ENCODE measurements around the gene LAMTOR4.

Gene LAMTOR4

DNA sequence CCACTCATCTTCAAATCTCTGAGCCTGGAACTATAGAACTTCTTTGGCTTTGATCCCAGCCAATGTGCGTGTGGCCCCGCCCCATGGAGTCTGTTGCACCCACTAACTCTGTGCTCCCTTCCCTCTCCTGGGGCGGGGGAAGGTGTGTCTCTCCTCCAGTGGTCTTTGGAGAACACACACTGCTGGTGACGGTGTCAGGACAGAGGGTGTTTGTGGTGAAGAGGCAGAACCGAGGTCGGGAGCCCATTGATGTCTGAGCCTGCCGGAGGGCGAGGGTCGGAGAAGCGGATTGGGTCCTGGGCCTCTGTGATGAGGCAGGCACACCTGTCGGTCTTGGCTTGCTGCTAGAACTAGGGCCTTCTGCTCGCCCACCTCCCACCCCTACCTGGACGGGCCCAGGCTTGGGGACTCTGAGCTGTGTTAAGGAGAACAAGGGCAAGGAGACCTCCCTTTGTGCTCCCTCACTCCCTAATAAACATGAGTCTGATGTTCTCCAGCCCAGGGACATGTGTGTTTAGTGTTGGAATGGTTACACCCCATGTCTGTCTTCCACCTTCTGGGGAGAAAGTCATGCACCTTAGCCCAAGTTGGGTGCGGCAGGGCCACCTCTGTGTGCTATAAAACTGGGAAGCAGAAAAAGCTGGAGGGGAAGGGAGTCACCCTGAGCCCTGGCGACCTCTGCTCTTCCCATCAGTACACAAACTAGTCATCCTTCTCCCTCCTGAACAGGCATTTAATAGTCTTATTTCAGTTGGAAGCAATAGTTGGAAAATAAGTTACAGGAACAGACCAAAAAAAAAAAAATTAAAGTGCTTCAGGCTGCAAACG lies 5.2 kb downstream of the LAMTOR4 start:
- DNase-seq (ENCODE audit: low spot score): no peak

GRCh38 chr7:100154651-100155491 lies 6.2 kb downstream of the LAMTOR4 start:
- DNase-seq (ENCODE audit: low spot score): no peak

GRCh38 chr7:100155553-100156317 lies 7.0 kb downstream of the LAMTOR4 start:
- no peak for DNase-seq (ENCODE audit: low spot score)

DNA sequence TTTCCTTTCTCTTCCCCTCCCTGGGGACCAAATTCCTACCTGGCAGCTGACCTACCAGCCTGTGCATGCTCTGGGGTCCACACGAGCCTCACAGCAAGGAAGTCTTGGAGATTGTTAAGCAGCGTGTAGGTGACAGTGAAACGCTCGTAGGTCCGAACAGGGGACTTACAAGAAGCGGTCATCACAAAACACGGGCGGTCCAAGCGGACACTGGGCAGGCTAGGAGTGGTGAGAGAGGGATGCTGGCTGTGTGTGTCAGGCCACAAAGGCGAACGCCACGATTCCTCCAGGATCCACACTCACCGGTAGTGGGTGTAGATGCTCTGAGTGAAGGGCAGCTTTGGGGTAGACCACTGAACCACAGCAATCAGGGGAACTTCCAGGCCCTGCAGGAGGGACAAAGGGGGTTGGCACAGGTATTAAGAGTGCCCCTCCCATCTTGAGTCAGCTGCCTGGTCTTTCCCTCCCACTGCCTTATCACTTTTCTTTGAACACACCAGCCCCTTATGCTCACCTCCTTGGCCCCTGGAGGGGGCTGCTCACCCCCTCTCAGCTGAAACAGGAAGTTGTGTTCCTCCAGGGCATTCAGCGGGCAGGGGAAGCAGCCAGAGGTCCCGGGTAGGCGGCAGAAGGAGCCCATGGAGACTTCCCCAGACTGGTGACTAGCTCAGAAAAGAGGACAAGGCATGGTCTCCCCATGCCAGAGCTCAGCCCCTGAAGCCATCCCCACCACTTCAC lies 7.8 kb downstream of the LAMTOR4 start:
- no peak for DNase-seq (ENCODE audit: low spot score)

GRCh38 chr7:100157069-100157333 lies 8.3 kb downstream of the LAMTOR4 start:
- DNase-seq (ENCODE audit: low spot score): no peak

- no peak for DNase-seq (ENCODE audit: low spot score)
Observed at GRCh38 chr7:100157334-100158228, 8.9 kb downstream of the LAMTOR4 start.

DNA sequence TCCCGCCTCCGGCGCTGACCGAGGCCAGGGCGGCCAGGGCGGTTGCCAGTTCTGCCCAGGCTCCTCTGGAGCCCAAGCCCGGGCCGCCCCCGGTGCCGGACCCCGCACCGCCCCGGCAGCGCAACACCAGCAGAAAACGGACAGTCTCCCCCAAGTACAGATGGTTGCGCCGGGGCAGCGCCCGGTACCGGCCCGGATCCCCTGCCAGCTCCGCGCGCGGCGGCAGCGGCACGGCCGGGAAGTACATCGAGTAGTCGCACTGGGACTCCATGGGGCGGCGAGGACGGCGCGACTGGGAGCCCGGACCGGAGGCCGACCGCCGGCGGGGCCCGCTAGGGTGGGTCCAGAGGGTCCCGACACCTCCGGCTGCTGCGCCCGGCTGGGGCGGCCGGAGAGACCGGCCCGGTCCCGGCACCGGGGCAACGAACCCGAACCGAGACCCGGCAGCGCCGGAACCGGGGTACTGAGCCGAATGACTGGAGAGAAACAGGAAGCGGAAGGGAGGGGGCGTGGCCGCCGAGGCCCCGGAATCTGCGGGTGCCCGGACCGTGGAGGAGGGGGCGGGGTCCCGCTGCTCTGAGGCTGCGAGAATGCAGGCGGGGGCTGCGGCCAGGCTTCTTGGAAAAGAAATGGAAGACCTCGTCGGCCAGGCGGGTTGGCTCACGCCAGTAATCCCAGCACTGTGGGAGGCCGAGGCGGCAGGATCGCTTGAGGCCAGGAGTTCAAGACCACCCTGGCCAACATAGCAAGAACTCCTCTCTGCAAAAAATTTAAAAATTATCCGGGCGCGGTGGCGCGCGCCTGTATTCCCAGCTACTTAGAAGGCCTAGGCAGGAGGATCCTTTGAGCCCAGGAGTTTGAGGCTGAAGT lies 9.7 kb downstream of the LAMTOR4 start, which contains the start of gene TRAPPC14:
Gene TRAPPC14 (minus strand): TSS at position 495 of the 870 bp plus-strand sequence. CDS start 224 bp downstream, at position 271.
- peak; percentile 64 for DNase-seq (ENCODE audit: low spot score)

DNA sequence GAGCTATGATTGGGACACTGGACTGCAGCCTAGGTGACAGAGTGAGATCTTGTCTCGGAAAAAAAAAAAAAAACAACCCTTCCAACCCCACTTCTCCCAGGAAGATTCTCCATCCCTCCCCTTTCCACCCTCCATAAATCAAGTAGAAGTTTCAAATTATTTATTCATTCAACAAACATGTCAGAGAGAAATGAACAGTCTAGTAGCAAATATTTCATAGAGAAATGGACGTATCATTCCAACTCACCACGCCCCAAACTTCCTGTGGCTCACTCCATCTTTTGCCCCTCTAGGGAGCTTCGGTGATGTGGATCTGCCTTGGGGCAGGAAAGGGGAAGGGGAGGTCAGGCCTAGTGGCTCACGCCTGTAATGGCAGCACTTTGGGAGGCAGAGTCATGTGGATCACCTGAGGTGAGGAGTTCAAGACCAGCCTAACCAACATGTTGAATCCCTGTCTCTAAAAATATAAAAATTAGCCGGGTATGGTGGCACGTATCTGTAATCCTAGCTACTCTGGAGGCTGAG lies 10.4 kb downstream of the LAMTOR4 start:
- DNase-seq (ENCODE audit: low spot score): no peak

DNA sequence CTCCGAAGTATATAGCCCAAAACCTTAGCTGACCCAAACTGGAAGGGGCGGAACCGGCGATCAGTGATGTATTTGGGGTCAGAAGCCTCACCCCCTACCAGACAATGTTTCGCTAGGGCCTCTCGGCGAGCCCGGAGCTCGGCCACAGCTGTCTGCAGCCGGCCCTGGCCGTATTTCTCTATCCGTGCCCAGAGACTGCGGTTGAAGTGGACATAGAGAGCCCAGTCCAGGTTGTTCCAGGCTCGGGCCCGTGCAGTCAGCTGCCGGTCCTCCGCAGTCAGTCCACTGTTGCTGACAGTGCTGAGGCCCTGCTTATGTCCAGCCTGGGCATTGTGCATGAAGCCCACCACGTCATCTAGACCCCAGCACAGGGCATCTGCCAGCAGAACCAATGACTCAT lies 11.3 kb downstream of the LAMTOR4 start:
- DNase-seq (ENCODE audit: low spot score): no peak

DNA sequence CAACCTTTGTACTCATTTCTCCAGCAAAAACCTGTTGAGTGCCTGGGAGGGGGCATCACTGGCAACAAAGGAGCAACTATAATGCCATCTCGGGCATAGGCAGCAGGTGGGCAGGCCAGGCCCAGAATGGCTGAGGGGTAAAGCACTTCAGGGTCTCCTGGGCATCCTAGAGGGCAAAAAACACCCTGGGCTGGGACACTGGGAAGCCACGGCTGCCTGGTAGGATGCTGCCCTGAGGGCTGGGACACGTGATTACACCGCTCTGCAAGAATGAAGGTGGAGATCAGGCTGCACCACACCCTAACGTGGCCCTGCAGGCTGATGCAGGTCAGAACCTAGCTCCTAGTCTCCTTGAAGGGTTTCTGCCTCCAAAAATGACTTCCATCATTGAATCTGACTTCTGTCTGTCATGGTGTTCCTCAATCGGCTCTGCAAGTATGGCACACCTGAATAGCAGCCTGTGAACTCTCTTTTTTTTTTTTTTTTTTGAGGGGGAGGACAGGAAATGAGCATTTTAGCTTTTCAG lies 14.4 kb downstream of the LAMTOR4 start:
- DNase-seq (ENCODE audit: low spot score): no peak

DNA sequence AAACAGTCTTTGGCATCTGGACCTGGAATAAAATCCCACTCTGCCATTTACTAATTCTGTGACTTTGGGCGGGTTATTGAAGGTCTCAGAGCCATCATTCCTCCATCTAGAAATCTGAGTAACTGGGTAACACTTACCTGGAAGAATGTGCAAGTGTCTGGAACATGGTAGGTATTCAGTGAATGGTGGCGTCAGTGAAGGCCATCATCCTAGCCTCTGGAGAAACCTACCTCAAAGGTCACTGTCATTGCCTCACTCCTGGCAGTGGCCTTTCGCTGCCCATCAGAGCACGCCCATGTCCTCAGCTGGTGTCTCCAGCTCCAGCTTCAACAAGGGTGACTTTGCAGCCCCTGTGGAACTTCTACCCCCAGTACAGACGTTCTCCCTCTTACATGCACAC lies 15.2 kb downstream of the LAMTOR4 start:
- no peak for DNase-seq (ENCODE audit: low spot score)

- DNase-seq (ENCODE audit: low spot score): no peak
Observed at GRCh38 chr7:100166317-100166940, 17.7 kb downstream of the LAMTOR4 start.

- DNase-seq (ENCODE audit: low spot score): peak; percentile 46
Observed at GRCh38 chr7:100166970-100167911, 18.5 kb downstream of the LAMTOR4 start.

DNA sequence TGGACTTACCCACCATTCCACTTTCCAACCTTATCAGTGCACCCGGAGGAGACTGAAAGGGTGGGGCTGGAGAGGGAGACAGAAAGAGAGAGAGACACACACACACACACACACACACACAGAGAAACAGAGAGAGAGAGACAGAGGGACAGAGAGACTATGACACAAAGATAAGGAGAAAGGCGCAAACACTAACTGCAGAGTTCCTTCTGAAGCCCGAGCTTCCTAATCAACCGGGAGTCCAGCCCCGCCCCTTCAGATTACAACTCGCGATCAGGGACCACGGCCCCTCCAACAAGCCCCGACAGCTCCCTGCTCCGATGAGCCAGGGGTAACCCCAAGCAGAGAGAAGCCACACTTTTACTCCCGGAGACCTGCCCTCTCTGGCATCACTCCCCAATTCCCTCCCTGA lies 19.2 kb downstream of the LAMTOR4 start:
- DNase-seq (ENCODE audit: low spot score): no peak

DNA sequence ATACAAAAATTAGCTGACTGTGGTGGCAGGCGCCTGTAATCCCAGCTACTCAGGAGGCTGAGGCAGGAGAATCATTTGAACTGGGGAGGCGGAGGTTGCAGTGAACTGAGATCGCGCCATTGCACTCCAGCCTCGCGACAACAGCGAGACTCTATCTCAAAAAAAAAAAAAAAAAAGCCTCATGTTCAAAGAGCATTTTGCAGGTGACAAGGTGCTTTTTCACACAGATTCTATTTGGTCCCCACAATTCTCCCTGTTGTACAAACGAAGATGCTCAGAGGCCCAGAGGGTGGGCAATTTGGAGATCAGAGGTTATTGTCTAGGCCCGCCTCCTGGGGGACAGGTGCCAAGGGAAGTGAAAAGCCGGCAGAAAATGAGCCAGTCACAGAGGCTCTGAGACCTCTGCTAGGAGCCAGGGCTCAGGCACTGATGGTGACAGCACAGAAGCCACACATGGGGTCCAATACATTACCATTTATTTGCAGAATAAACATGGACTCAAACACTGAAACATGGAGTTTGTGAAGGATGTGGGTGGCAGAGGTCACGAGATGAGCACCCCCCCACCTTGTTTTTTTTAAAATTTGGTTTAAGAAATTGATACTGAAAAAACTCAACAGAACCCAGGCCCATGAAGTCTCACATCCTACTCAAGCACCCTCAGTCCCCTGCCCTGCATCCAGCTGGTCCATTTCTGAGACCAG lies 20.6 kb downstream of the LAMTOR4 start:
- no peak for DNase-seq (ENCODE audit: low spot score)

DNA sequence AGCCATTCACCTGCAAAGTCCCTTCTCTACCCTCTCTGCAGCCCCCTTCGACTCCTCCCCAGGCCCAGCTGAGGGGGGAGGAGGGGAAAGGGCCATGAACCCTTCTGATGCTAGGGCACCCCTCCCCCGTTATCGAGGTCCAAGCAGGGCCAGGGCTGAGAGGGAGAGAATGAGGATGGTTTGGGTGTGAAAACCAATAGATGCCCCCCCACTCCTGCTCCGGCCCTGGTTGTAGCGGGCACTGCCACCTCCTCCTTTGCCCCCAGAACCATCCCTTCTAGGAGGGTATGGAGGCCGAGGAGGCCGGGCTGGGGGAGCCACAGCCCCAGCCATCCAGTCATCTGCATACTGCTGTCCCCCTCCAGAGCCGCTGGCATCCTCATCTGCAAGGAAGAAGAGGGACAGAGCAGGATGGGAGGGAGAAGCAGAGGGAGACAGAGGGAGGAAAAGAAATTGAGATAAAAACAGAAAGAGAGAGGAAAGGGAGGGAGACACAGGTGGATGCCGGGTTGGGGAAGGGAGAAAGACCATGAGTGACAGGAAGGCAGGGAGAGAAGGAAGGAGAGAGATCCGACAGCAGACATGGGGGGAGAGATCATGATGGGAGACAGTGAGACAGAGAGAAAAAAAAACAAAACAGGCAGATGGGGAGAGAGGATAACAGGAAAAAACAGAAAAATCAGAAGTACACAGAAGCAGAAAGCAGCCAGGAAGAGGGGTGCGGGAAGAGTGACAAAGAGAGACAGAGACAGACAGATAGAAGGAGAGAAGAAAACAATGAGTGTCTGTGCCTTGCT lies 21.6 kb downstream of the LAMTOR4 start:
- DNase-seq (ENCODE audit: low spot score): peak; percentile 40
